H9 (cell line): ENCODE data around the gene CACNA2D3. TPM values are rescaled to one million over a fixed set of nuclear protein-coding genes. Genes with fewer than 3 reads are reported as not detected.

Experiments
- DNase-seq: peaks from one replicate; pipeline ENCODE4 v3.0.0-alpha.2; 2017
- H2AFZ ChIP-seq: one replicate; pipeline ENCODE4 v1.6.1; 2013; ENCODE audit warnings: mild to moderate bottlenecking, low read length, control low read depth, moderate library complexity
- H2AK5ac ChIP-seq: 2 replicates; pipeline ENCODE4 v1.6.1; 2013; ENCODE audit warnings: low read length, control low read depth, mixed read lengths; ENCODE audit not compliant: insufficient read length
- H2BK120ac ChIP-seq: one replicate; pipeline ENCODE4 v1.6.1; 2013; ENCODE audit warnings: low read depth, mild to moderate bottlenecking, low read length, control low read depth, inconsistent platforms; ENCODE audit not compliant: poor library complexity, severe bottlenecking
- H2BK12ac ChIP-seq: 2 replicates; pipeline ENCODE4 v1.6.1; 2013; ENCODE audit warnings: low read length, control low read depth, mixed read lengths, low read depth; ENCODE audit not compliant: insufficient read length
- H2BK15ac ChIP-seq: 2 replicates; pipeline ENCODE4 v1.6.1; 2013; ENCODE audit warnings: low read depth, low read length, control low read depth
- H2BK20ac ChIP-seq: one replicate; pipeline ENCODE4 v1.6.1; 2013; ENCODE audit warnings: low read depth, mild to moderate bottlenecking, low read length, control low read depth, inconsistent platforms; ENCODE audit not compliant: poor library complexity, severe bottlenecking
- H2BK5ac ChIP-seq: 2 replicates; pipeline ENCODE4 v1.6.1; 2013; ENCODE audit warnings: low read length, control low read depth, mixed read lengths; ENCODE audit not compliant: insufficient read length
- H3K14ac ChIP-seq: 2 replicates; pipeline ENCODE4 v1.6.1; 2013; ENCODE audit warnings: low read length, control low read depth; ENCODE audit not compliant: insufficient read depth
- H3K18ac ChIP-seq: 2 replicates; pipeline ENCODE4 v1.6.1; 2013; ENCODE audit warnings: low read depth, mild to moderate bottlenecking, mixed read lengths, low read length, control low read depth; ENCODE audit not compliant: insufficient read length
- H3K23ac ChIP-seq: 2 replicates; pipeline ENCODE4 v1.6.1; 2013; ENCODE audit warnings: low read length, control low read depth, mixed read lengths, low read depth; ENCODE audit not compliant: insufficient read length
- H3K23me2 ChIP-seq: 2 replicates; pipeline ENCODE4 v1.6.1; 2013; ENCODE audit warnings: low read depth, mild to moderate bottlenecking, mixed read lengths, low read length, control low read depth; ENCODE audit not compliant: insufficient read length, poor library complexity, severe bottlenecking
- H3K27ac ChIP-seq: 2 replicates; pipeline ENCODE4 v1.5.1; 2013; ENCODE audit warnings: low read length, control low read depth, mixed read lengths, low read depth; ENCODE audit not compliant: insufficient read length
- H3K27me3 ChIP-seq: 2 replicates; pipeline ENCODE4 v1.6.1; 2013; ENCODE audit warnings: low read length, control low read depth, inconsistent platforms; ENCODE audit not compliant: insufficient read depth
- H3K4ac ChIP-seq: 2 replicates; pipeline ENCODE4 v1.6.1; 2013; ENCODE audit warnings: low read depth, mild to moderate bottlenecking, control low read depth, inconsistent platforms, low read length, moderate library complexity
- H3K4me1 ChIP-seq: 2 replicates; pipeline ENCODE4 v1.6.1; 2013; ENCODE audit warnings: low read length, control low read depth, inconsistent platforms; ENCODE audit not compliant: insufficient read depth
- H3K4me2 ChIP-seq: 2 replicates; pipeline ENCODE4 v1.6.1; 2013; ENCODE audit warnings: low read length, control low read depth, mixed read lengths; ENCODE audit not compliant: insufficient read length, insufficient read depth
- H3K56ac ChIP-seq: 2 replicates; pipeline ENCODE4 v1.6.1; 2013; ENCODE audit warnings: low read depth, mild to moderate bottlenecking, mixed read lengths, low read length, control low read depth; ENCODE audit not compliant: insufficient read length
- H3K79me1 ChIP-seq: 2 replicates; pipeline ENCODE4 v1.6.1; 2013; ENCODE audit warnings: low read depth, mild to moderate bottlenecking, moderate library complexity, low read length, control low read depth, inconsistent platforms; ENCODE audit not compliant: insufficient read depth, poor library complexity, severe bottlenecking
- H3K79me2 ChIP-seq: 2 replicates; pipeline ENCODE4 v1.6.1; 2013; ENCODE audit warnings: low read length, control low read depth, inconsistent platforms; ENCODE audit not compliant: insufficient read depth
- H3K9ac ChIP-seq: 2 replicates; pipeline ENCODE4 v1.6.1; 2013; ENCODE audit warnings: low read length, control low read depth, mixed read lengths; ENCODE audit not compliant: insufficient read length; ENCODE audit errors: extremely low read depth
- H3K9me3 ChIP-seq: one replicate; pipeline ENCODE4 v1.6.1; 2013; ENCODE audit warnings: low read depth, low read length, inconsistent platforms; ENCODE audit not compliant: control insufficient read depth
- H3T11ph ChIP-seq: one replicate; pipeline ENCODE4 v1.6.1; 2013; ENCODE audit warnings: mild to moderate bottlenecking, low read length, control low read depth, inconsistent platforms
- H4K20me1 ChIP-seq: one replicate; pipeline ENCODE4 v1.6.1; 2013; ENCODE audit not compliant: control insufficient read depth, insufficient read length, insufficient read depth
- H4K5ac ChIP-seq: 2 replicates; pipeline ENCODE4 v1.6.1; 2013; ENCODE audit warnings: low read depth, mild to moderate bottlenecking, mixed read lengths, low read length, control low read depth; ENCODE audit not compliant: insufficient read length
- H4K8ac ChIP-seq: replicated peaks from 2 replicates; pipeline ENCODE4 v1.6.1; 2013; ENCODE audit warnings: low read length, control low read depth, mixed read lengths, low read depth; ENCODE audit not compliant: insufficient read length
- H4K91ac ChIP-seq: 2 replicates; pipeline ENCODE4 v1.6.1; 2013; ENCODE audit warnings: low read depth, mild to moderate bottlenecking, moderate library complexity, mixed read lengths, low read length, control low read depth; ENCODE audit not compliant: insufficient read length
- H3K27ac Mint-ChIP-seq, 3 experiments: 2 replicates in 2 of 3; 3 replicates in 1 of 3; pipeline ENCODE4 v1.8.0; 2020 to 2021; ENCODE audit warnings: mixed read lengths in 3 of 3, mild to moderate bottlenecking in 1 of 3, moderate library complexity in 1 of 3
- H3K27me3 Mint-ChIP-seq: 2 replicates; pipeline ENCODE4 v1.8.0; 2021; ENCODE audit warnings: low read depth, mild to moderate bottlenecking, moderate library complexity, mixed read lengths
- H3K36me3 Mint-ChIP-seq, 3 experiments: 2 replicates in 2 of 3; 3 replicates in 1 of 3; pipeline ENCODE4 v1.8.0; 2020 to 2021; ENCODE audit warnings: low read depth in 3 of 3, mixed read lengths in 3 of 3; ENCODE audit not compliant: insufficient read depth in 1 of 3
- H3K4me1 Mint-ChIP-seq, 2 experiments: 2 replicates each; pipeline ENCODE4 v1.8.0; 2020; ENCODE audit warnings: mixed read lengths in 2 of 2
- H3K4me3 Mint-ChIP-seq, 2 experiments: 2 replicates in 1 of 2; 3 replicates in 1 of 2; pipeline ENCODE4 v1.8.0; 2020 to 2021; ENCODE audit warnings: mild to moderate bottlenecking in 2 of 2, mixed read lengths in 2 of 2, moderate library complexity in 1 of 2
- H3K9me3 Mint-ChIP-seq, 2 experiments: 2 replicates in 1 of 2; 3 replicates in 1 of 2; pipeline ENCODE4 v1.8.0; 2020; ENCODE audit warnings: mild to moderate bottlenecking in 2 of 2, mixed read lengths in 2 of 2, moderate library complexity in 1 of 2
- WGBS: extraction: QIAGEN DNeasy Blood & Tissue Kit; methylation state at CpG from one replicate; pipeline ENCODE4 v1.1.7; 2013; ENCODE audit warnings: missing lambda C conversion rate, low lambda C conversion rate, mixed read lengths; ENCODE audit not compliant: insufficient read length; ENCODE audit errors: extremely low coverage; 5-methylcytosine and 5-hydroxymethylcytosine counted together
- total RNA-seq: library from RNA; stranded (reverse); gene quantifications from 2 replicates; pipeline ENCODE4 v1.2.1, GENCODE V29; 2021
- TF ChIP-seq, protein P1 (sequence below): fragments of 200-600 bp; sonication (generic); conservative IDR thresholded peaks from 3 replicates; pipeline ENCODE4 v1.8.0; 2021; ENCODE audit warnings: antibody characterized with exemption, mild to moderate bottlenecking

CACNA2D3 gene
- total RNA-seq, 1 experiment from 2014 or later = 3.2 TPM

DNA sequence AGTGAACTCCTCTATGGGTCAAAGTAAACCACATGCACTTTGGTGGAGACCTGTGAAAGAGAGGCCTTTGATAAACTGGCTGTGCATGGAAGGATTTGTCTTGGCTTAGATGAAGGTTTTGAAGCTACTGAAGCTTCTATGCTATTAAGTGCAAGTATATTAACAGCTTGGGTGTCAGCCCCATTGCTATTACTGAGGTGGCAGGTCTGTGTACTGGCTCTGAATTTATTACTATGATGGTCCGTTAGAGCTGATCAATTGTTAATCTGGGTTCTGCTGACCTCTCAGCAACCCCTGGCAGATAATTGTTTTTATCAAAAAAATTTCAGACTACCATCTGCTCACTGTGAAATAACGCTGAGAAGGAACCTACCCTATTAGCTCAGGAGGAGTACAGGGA is 268.2 kb downstream of the CACNA2D3 start:
- no peak overlapping the region for H3K4ac ChIP-seq
- no peak overlapping the region for H4K5ac ChIP-seq
- H3K9ac ChIP-seq = no peak overlapping the region
- no peak overlapping the region for H2BK5ac ChIP-seq
- H2AFZ ChIP-seq = no peak overlapping the region
- no peak overlapping the region for H3K56ac ChIP-seq
- no peaks in the 10 kb centered on the region for H3K79me1 ChIP-seq
- H2BK15ac ChIP-seq = no peak overlapping the region
- H3K27ac ChIP-seq = no peak overlapping the region
- no peaks in the 10 kb centered on the region for H3K4me1 ChIP-seq
- H2BK12ac ChIP-seq = no peak overlapping the region
- WGBS = no CpG with 5 or more reads among the region's 2 CpGs
- Mint-ChIP-seq H3K9me3 (no peaks in the 10 kb centered on the region), H3K4me1 (no peaks in the 10 kb centered on the region), H3K27ac (no peak overlapping the region), H3K36me3 (no peaks in the 10 kb centered on the region), H3K4me3 (no peak overlapping the region), H3K27me3 (no peaks in the 10 kb centered on the region; the same call in none of the 2 replicates)
- H4K91ac ChIP-seq = no peak overlapping the region
- H3K27me3 ChIP-seq = no peaks in the 10 kb centered on the region
- no peak overlapping the region for H3T11ph ChIP-seq
- DNase-seq = no peak
- no peak overlapping the region for H3K4me2 ChIP-seq
- no peaks in the 10 kb centered on the region for H3K9me3 ChIP-seq
- H3K23me2 ChIP-seq = no peaks in the 10 kb centered on the region
- H3K18ac ChIP-seq = no peak overlapping the region
- H3K14ac ChIP-seq = no peak overlapping the region
- H2AK5ac ChIP-seq = no peak overlapping the region
- H3K23ac ChIP-seq = no peak overlapping the region
- H3K79me2 ChIP-seq = no peaks in the 10 kb centered on the region
- H2BK120ac ChIP-seq = no peak overlapping the region
- H2BK20ac ChIP-seq = no peak overlapping the region
- TF ChIP-seq, protein P1, sequence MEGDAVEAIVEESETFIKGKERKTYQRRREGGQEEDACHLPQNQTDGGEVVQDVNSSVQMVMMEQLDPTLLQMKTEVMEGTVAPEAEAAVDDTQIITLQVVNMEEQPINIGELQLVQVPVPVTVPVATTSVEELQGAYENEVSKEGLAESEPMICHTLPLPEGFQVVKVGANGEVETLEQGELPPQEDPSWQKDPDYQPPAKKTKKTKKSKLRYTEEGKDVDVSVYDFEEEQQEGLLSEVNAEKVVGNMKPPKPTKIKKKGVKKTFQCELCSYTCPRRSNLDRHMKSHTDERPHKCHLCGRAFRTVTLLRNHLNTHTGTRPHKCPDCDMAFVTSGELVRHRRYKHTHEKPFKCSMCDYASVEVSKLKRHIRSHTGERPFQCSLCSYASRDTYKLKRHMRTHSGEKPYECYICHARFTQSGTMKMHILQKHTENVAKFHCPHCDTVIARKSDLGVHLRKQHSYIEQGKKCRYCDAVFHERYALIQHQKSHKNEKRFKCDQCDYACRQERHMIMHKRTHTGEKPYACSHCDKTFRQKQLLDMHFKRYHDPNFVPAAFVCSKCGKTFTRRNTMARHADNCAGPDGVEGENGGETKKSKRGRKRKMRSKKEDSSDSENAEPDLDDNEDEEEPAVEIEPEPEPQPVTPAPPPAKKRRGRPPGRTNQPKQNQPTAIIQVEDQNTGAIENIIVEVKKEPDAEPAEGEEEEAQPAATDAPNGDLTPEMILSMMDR = no peak
- H4K20me1 ChIP-seq = no peaks in the 10 kb centered on the region
- H4K8ac ChIP-seq = no peak overlapping the region
